Effector CD4-positive, alpha-beta T cell (primary cell): Measurements from ENCODE around the gene BTD.
A peak's percentile ranks its signal among the peaks of the same experiment; 100 is the strongest.
"Not testable (repeated sequence)": the region's sequence is repeated elsewhere in the genome, so short reads cannot be mapped to it uniquely, and the experiment has no call there.

Experiments
- DNase-seq: peaks from one replicate; pipeline ENCODE4 v3.0.0-alpha.2; 2020

Gene BTD

DNA sequence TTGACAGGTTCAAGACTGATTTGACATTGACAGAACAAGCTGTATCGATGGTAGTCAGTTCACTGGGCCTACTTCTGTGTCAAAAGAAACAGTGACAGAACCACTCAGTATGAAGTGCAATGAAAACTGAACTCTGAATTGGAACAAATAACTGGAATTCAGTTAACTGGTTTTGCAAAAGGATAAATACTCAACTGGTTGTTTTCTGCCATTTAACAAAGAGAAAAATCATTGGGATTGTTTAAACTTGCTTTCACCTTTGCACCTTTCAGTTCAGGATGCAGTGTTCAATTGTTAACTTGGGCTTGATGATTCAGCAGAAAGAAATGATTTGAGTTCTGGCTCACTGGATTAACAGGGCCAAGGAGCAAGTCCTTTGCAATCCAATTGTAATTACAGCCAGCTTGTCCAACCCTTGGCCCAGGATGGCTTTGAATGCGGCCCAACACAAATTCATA is 4.9 kb downstream of the BTD start:
- no peak for DNase-seq

DNA sequence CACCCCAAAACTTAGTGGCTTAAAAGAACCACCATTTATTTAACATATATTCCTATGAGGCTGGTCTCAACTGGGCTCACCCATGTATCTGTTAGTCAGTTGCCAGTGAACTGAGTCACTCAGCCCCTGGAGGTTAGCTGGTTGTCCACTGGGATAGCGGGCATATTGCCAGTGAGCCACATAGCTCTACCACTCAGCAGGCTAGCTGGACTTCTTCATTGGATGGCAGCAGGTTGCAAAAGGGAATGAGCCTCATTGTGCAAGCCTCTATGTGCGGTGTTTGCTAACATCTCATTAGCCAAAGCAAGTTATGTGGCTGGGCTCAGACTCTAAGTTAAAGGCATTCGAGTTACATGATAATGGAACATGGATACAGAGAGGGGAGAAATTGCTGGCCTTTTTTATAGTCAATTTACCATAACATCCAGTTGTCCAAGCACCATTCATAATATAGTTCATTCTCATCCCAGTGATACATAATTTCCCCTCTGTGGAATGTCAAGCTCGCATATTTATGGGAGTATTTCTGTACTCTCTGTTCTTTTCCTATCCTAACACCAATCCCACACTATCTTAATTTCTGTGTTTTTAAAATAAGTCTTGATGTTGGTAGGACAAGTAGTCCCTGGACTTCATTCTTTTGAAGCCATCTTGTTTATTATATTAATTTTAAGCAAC is 8.7 kb downstream of the BTD start:
- DNase-seq, result no peak

DNA sequence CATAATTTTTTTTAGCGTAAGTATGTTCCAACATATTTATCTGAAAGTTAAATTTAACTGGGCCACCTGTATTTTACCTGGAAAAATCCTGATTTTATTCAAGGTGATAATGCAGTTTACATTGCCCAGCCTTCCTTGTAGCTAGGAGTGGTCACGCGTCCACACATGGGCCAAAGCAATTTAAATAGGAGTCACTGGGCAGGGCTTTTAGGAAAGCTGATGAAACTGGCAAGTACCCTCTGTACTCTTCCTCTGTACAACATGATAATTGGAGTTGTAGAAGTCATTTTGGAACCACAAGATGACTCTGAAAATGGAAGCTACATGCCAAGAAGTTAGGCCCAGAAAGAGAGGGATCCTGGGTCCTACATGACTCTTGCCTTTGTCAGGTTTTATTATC is 9.5 kb downstream of the BTD start:
- no peak for DNase-seq

DNA sequence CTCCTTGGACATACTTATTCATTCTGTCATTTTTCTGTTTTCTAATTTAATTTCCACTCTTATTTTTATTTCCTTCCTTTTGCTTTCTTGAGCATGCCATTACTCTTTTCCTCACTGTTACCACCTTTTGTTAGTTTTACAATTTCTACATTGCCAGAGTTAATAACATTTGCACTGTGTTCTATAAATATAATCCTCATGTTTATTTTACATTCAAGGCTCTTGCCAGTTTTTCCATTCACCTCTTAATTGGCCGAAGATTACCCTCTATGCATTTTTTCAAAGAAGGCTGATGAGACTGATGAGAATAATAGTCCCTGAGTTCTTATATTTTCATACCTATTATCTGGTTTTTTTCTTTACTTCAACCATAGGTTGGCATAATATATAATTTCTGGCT is 10.5 kb downstream of the BTD start:
- DNase-seq, result no peak

DNA sequence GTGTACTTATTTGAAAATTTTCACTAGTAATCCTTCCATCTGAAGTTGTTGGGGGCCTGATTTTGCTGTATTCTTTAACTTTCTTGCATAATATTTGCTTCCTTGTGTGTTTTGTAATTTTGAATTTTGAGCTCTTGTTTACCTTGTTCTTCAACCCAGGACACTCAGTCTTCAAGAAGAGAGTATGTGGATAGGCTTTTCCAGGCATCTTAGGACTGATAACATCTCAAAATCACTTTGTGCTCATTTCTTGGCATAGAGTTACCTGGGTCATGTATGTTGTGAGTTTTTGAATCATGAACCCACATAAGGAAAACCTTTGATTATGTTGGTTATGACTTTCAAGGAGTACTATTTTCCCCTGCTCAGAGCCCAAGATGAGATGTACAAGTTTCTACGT is 13.4 kb downstream of the BTD start:
- DNase-seq, result no peak

DNA sequence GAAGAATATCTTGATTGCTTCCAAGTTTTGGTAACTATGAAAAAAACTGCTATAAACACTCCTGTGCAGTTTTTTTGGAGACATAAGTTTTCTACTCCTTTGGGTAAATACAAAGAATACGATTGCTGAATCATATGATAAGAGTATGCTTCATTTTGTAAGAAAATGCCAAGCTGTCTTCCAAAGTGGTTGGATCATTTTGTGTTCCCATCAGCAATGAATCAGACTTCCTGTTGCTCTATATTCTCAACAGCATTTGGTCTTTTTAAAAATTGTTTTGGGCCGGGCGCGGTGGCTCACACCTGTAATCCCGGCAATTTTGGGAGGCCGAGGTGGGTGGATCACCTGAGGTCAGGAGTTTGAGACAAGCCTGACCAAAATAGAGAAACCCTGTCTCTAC is 14.5 kb downstream of the BTD start:
- DNase-seq, result no peak

DNA sequence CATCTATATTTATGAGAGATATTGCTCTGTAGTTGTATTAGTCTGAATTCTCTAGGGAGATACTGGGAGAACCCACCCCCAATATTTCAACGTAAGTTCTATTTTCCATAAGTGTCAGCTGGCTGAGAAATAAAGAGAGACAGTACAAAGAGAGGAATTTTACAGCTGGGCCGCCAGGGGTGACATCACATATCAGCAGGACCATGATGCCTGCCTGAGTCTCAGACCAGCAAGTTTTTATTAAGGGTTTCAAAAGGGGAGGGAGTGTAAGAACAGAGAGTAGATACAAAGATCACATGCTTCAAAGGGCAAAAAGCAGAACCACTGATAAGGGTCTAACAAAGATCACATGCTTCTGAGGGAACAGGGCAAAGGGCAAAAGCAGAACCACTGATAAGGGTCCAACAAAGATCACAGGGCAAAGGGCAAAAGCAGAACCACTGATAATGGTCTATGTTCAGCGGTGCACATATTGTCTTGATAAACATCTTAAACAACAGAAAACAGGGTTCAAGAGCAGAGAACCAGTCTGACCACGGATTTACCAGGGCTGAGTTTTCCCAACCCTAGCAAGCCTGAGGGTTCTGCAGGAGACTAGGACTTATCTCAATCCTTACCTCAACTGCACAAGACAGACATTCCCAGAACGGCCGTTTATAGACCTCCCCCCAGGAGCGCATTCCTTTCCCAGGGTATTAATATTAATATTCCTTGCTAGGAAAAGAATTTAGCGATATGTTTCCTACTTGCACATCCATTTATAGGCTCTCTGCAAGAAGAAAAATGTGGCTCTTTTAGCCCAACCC is 18.3 kb downstream of the BTD start:
- not testable (repeated sequence) for DNase-seq

DNA sequence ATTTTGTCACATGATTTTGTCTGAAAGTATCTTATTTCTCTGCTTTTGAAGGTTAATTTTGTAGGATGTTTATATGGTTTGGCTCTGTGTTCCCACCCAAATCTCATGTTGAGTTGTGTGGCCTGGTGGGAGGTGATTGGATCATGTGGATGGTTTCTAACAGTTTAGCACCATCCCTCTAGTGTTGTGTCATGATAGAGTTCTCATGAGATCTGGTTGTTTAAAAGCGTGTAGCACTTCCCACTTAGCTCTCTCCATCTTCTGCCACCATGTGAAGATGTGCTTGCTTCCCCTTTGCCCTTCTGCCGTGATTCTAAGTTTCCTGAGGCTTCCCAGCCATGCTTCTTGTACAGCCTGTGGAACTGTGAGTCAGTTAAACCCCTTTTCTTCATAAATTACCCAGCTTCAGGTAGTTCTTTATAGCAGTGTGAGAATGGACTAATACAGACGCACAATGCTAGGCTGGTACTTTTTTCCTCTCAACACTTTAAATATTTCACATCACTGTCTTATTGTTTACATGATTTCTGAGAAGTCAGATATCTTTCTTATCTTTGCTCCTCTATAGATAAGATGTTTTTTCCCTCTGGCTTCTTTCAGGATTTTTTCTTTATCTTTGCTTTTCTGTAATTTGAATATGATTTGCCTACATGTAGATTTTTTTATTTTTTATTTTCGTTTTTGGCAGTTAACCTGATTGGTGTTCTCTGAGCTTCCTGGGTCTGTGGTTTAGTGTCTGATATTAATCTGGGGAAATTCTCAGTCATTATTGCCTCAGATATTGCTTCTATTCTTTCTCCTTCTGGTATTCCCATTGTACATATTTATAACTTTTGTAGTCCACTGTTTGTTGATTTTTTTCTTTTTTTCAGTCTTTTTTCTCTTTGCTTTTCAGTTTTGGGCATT is 22.2 kb downstream of the BTD start:
- DNase-seq, result no peak

DNA sequence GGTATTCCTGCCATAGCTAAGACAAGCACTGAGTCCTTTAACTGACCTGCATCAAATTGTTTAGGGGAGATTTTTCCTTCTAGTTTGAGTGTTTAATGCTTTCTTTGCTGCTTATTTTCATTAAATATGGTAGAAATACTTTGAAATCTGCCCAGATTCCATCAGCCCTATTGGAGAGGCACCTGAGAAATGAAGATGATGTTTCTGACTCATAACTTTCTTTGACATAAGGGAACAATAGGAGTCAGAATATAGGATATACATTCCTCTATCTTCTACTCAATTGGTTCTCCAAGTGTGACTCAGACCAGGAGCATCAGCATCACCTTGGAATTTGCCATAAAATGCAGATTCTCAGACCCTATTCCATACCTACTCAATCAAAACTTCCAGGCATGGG is 27.4 kb downstream of the BTD start:
- DNase-seq, result no peak

DNA sequence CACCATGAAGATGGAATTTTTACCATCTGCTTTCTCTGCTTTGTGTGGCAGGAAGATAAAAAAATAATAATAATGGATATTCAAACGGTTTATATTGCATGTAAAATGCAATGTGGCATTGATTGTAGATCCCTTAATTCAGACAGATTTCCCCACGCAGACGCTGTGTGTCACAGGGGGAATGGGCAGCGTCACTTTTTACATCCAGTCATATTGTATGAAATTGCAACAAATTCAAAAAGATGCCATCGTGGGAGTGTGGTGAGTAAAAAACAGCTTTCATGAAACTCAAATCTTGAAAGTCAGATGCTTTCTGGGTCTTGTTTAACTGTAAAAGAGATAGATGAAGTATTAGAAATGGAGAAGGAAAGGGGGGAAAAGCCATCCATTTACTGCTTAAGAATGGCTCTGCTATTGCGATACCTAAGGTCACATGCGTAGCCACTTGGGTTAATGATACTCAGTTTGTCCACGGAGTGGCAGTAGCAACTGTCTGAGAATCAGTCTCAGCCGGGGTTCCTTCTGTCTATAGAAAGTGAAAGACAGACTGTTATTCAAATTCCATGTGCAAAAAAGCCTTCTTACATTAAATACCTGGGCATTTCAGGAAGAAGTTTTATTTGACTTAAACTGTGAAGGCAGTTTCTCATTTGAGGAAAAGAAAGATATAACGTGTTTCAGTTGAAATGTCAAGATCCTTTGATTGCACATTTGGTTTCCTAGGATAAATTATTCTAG is 28.5 kb downstream of the BTD start:
- DNase-seq, result peak; percentile 55

DNA sequence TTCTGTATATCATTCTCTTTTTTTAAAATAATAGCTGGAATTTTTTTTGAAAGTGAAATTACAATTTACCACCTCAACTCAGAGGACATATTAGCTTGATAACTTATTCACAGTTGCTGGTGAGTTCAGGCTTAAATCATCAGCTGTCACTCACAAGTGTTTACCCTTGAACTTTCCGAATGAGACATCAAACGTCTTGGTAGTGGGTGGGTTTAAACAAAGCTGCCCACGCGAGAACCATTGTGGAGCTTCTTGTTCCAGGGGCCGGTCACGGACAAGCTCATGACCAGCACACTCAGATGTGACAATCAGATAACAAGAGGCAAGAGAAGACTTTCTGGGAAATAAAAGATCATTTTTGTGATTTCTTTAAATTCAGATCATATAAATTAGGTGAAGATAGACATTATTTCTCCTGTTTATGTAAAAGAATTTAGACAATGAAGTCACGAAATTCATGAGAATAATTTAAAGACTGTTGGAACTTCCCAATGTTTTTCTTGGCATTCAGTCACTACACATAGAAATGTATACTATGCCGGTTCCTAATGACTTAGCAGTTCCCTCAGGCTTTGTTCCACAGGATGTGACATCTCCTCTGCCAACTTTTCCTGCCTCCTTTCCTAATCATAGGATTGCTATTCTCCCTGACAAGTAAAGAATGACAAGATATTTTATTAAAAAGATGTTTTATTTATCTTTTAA is 29.3 kb downstream of the BTD start:
- no peak for DNase-seq

DNA sequence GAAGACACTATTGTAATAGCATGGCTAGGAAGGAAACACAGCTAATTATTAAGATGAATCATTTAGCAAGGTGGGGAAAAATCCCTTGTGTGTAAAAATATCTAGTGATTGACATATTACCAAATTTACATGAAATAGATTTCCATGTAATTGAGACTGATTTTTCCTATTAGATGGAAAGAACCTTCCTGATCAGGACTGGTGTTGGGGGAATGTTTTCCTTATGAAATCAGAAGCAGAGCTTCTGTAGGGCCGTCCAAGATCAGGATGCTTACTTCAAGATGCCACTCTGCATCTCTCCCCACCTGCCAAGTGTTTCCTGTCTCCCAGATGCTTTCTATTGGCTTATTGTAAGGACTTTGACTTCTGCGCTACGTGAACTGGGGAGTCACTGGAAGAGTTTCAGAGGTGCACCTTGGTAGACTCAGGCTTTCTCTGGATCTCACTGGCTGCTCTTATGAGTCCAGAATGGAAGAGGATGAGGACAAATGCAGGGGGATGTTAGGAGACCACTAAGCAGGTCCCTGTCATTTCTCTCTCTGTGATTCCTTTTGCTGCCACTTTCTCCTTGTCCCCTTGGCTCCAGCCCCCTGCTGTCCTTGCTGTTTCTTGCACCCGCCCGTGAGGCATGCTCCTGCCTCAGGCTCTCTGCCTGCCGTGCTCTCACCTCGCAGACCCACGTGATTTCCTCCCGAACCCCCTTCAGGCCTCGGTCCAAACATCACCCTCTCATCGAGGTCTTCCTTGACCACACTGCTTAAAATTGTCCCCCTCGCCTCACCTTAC is 30.1 kb downstream of the BTD start:
- DNase-seq, result no peak

DNA sequence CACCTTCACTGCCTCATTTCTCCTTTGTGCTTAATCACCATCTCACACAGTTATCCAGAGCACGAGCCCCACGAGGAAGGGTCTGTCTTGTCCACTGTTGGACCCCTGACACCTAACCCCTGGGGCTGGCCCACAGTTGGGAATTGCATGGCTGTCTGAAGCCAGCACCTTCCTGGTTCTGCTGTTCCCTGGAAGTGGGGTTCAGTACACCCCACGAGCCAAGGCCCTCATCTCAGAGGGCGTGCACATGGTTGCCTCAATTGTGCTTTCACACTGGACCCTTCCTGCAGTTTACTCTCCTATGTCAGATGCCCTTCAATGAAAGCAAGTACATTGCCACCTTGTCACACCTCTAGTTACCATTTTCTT is 30.7 kb downstream of the BTD start:
- DNase-seq, result no peak

DNA sequence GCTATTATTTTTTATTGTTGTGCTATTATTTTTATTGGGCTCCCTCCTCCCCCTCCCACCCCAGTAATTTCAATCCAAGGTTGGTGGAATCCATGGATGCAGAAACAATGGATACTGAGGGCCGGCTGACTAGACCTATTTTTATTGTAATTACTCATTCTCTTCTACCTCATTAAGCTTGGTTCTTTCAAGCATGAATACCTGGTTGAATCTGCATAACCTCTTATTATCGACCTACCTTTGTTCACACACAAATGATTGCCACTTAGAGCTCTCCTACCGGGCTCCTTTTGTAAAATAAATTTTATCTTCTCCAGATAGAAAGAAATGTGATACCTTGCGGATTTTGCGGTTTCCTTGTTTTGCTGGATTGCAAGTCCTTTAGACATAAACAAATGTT is 31.6 kb downstream of the BTD start:
- no peak for DNase-seq

DNA sequence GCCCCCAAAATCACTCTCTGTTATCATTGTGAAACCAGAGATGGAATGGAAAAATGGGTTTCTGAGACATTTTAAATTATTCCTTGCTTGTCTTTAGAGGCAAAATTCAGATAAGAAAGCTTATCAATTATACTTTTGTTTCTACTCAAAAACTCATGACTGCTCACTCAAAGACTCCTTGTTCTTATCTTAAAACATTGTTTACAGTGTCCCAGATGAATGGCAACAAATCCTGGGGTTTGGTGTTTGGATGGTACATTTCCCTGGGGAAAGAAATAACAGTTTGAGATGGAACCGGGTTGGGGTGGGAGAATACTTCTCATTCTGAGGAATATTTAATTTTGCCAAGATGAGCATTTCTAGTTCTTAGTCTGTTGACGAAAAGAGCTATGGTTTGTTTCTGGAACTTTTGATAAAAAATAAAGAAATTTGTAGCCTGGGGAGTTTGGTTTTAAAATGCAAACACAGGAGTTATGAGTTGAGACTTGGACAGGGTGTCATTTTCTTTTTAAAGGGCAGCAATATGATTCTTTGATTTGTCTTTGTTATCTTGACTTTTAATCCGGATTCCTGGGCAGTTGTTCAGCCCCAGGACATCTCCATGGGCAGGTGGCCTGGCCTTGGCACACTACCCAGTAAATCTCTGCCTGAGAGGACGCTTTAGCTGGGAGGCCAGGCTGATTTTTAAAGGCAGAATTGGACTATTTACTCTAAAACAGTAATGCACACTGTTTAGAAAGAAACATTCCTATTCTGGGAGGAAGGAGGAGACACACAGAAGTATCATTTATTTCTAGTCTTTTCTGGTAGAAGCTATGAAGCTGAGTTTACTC is 32.4 kb downstream of the BTD start:
- no peak for DNase-seq

DNA sequence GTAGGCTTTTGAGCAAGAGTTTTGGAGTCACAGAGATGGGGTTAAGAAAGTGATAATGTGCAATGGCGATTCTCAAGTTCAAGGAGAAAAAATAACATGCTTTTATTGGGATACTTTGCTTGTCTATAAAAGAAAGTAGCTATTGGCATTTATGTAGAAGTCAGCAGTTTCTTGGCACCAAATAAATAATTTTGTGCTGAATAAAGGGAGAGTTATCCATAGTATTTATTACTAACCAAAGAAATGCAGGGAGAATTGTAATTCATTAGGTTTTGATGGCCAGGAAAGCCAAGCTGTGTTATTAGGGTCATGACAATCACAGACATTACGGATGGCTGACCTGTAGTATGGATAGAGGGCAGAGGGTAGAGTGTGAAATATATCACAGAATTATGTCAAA is 33.1 kb downstream of the BTD start:
- DNase-seq, result no peak

DNA sequence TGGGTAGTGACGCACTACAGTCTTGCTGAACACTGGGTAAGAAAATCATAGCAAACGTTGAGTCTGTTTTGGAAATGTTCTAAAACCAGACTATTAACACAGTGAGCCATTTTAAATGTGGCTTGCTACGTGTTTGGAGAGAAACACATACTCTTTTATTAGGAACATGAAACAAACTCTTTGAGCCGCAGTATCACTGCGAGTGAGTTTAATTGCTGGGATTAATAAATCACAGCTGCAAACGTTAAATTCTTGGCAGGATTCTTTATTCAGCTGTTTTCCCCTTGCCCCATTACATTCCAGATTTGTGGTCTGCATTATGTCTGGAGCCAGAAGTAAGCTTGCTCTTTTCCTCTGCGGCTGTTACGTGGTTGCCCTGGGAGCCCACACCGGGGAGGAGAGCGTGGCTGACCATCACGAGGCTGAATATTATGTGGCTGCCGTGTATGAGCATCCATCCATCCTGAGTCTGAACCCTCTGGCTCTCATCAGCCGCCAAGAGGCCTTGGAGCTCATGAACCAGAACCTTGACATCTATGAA is 33.6 kb downstream of the BTD start:
- no peak for DNase-seq

DNA sequence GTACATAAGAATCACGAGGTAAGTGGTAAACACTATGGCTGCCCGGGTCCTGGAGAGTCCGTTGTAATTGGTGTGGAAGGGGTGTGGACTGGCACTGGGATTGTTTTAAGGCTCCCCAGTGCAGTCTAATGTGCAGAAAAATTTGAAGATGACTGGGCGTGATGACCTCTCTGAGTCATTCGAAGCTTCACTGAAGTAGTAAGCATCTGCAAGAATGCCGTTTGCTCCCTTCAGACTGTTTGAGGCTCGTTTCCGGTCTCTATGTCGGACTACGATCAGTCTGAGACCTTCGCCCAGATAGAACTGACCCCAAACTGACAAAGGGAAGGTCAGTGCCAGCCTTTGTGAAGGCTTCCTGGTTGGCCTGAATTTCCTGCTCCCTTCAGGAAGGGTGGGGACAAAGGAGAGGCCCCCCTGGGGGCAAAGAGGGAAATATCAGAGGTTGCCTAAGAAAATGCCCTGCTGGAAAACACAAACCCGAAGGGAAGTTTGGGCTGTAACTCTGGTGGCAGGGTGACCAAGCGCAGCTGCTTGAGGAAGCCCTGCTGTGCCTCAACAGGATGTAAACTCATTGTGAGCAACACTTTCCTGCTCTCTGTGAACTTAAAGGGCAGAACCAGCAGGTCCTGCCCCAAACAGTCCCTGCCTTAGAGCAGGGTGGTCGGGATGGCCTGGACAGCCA is 34.6 kb downstream of the BTD start:
- no peak for DNase-seq
